HepG2 (cell line): ENCODE results near the gene CENPB. TPM values are rescaled to one million over a fixed set of nuclear protein-coding genes. Genes with fewer than 3 reads are reported as not detected.

Source experiments
- HOXA3 ChIP-seq: sonication (generic); formaldehyde crosslinking; IDR thresholded peaks from 2 replicates; pipeline ENCODE4 v1.5.0; 2020; ENCODE audit warnings: missing genetic modification reagents
- NFYC ChIP-seq: IDR thresholded peaks from 2 replicates; pipeline ENCODE4 v1.6.1; 2016; ENCODE audit warnings: missing genetic modification reagents, missing compliant biosample characterization
- ZBTB21 ChIP-seq: sonication (generic); formaldehyde crosslinking; IDR thresholded peaks from 2 replicates; pipeline ENCODE4 v1.4.0; 2020; ENCODE audit warnings: missing genetic modification reagents
- ZC3H13 ChIP-seq: sonication (generic); formaldehyde crosslinking; IDR thresholded peaks from 2 replicates; pipeline ENCODE4 v1.8.1; 2023; ENCODE audit warnings: mild to moderate bottlenecking, missing genetic modification reagents, moderate library complexity
- ZNF747 ChIP-seq: sonication (generic); formaldehyde crosslinking; IDR thresholded peaks from 2 replicates; pipeline ENCODE4 v1.8.1; 2023; ENCODE audit warnings: missing genetic modification reagents, mild to moderate bottlenecking, borderline replicate concordance
- ZSCAN20 ChIP-seq: sonication (generic); formaldehyde crosslinking; IDR thresholded peaks from 2 replicates; pipeline ENCODE4 v1.4.0; 2020; ENCODE audit warnings: missing genetic modification reagents, mild to moderate bottlenecking, borderline replicate concordance
- polyA plus RNA-seq, 8 experiments: library from polyadenylated mRNA; depleted of rRNA in 3 of 8; stranded (reverse) in 7 of 8; unstranded in 1 of 8; fragments of >200 nt; fragmentation: Illumina TruSeq in 4 of 8; extraction: Trizol in 4 of 8; gene quantifications; 2 replicates each; pipeline versions ENCODE4 v1.2.1 to v1.2.3, GENCODE V29; 2011 to 2016; ENCODE audit warnings: low read depth in 4 of 8, missing spikeins in 1 of 8, mixed read lengths in 1 of 8; ENCODE audit not compliant: insufficient read depth in 1 of 8
- total RNA-seq, 5 experiments: library from RNA; depleted of rRNA; stranded (reverse); fragments of >200 nt; fragmentation: Illumina TruSeq; extraction: Trizol; gene quantifications; 2 replicates each; pipeline ENCODE4 v1.2.3, GENCODE V29; 2016; ENCODE audit warnings: low read depth in 1 of 5
- TF ChIP-seq, protein P1 (sequence below): IDR thresholded peaks from 2 replicates; pipeline ENCODE4 v1.6.1; 2016
- TF ChIP-seq, protein P2 (sequence below): sonication (generic); formaldehyde crosslinking; IDR thresholded peaks from 2 replicates; pipeline ENCODE4 v1.4.0; 2020; ENCODE audit warnings: mild to moderate bottlenecking, low read depth, missing genetic modification reagents
- TF ChIP-seq, protein P3 (sequence below): sonication (generic); formaldehyde crosslinking; IDR thresholded peaks from 2 replicates; pipeline ENCODE4 v1.5.1; 2020; ENCODE audit warnings: mild to moderate bottlenecking, missing genetic modification reagents, borderline replicate concordance
- TF ChIP-seq, protein P4 (sequence below): sonication (generic); formaldehyde crosslinking; IDR thresholded peaks from 2 replicates; pipeline ENCODE4 v1.4.0; 2020; ENCODE audit warnings: missing genetic modification reagents
- TF ChIP-seq, protein P5 (sequence below): IDR thresholded peaks from 2 replicates; pipeline ENCODE4 v1.6.1; 2016; ENCODE audit warnings: mild to moderate bottlenecking, missing biosample characterization, missing genetic modification reagents
- TF ChIP-seq, protein P6 (sequence below): sonication (generic); formaldehyde crosslinking; IDR thresholded peaks from 2 replicates; pipeline ENCODE4 v1.8.1; 2022; ENCODE audit warnings: low read depth, mild to moderate bottlenecking, missing genetic modification reagents

Gene CENPB
- total and polyA plus RNA-seq, 2 of the 13 experiments (the other 11 are each of a cell fraction or from before 2014, with no cell fraction given) = 10.4 to 54.5 TPM

DNA sequence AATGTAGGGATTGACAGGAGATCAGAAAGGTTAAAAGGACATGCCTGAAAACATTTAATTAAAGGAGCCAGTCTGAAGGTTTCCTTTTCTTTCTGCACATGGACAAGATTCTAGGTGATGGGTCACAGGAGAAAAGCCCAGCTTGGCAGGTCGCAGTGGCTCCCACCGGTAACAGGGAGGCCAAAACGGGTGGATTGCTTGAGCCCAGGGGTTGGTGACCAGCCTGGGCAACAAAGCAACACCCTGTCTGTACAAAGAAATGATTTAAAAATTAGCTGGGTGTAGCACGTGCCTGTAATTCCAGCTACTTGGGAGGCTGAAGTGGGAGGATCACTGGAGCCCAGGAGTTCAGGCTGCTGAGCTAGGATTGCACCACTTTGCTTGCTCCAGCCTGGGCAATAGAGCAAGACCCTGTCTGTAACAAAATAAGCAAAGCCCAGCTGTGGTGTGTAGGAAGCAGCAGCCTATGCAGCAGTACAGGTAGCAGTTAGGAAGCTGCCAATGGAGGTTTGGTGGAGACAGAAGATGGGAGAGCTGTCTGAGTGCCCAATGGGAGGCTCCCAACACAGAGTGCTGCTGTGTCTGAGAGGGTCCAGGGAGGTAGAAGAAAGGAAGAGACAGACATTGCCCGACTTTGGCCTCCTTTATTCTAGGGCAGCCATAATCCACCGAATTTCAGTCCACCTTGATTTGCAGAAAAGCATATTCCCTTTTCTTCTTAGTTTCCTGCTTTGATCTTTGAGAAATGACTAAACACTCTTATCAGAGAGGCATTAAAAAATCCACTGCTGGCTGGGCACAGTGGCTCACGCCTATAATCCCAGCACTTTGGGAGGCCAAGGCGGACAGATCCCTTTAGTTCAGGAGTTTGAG lies 26.7 kb upstream of the CENPB start (continued):
- TF ChIP-seq, protein P1, sequence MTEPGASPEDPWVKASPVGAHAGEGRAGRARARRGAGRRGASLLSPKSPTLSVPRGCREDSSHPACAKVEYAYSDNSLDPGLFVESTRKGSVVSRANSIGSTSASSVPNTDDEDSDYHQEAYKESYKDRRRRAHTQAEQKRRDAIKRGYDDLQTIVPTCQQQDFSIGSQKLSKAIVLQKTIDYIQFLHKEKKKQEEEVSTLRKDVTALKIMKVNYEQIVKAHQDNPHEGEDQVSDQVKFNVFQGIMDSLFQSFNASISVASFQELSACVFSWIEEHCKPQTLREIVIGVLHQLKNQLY (CRISPR knock-in tag) = no peak
- TF ChIP-seq ZSCAN20 (CRISPR knock-in tag) (no peak), ZC3H13 (CRISPR knock-in tag) (no peak), ZNF747 (CRISPR knock-in tag) (no peak), ZBTB21 (no peak), NFYC (no peak), HOXA3 (CRISPR knock-in tag) (0 out of 2 replicates have a peak, but pooled peaks have one; percentile 18)
- TF ChIP-seq, protein P2, sequence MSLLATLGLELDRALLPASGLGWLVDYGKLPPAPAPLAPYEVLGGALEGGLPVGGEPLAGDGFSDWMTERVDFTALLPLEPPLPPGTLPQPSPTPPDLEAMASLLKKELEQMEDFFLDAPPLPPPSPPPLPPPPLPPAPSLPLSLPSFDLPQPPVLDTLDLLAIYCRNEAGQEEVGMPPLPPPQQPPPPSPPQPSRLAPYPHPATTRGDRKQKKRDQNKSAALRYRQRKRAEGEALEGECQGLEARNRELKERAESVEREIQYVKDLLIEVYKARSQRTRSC (CRISPR knock-in tag) = no peak
- TF ChIP-seq, protein P3, sequence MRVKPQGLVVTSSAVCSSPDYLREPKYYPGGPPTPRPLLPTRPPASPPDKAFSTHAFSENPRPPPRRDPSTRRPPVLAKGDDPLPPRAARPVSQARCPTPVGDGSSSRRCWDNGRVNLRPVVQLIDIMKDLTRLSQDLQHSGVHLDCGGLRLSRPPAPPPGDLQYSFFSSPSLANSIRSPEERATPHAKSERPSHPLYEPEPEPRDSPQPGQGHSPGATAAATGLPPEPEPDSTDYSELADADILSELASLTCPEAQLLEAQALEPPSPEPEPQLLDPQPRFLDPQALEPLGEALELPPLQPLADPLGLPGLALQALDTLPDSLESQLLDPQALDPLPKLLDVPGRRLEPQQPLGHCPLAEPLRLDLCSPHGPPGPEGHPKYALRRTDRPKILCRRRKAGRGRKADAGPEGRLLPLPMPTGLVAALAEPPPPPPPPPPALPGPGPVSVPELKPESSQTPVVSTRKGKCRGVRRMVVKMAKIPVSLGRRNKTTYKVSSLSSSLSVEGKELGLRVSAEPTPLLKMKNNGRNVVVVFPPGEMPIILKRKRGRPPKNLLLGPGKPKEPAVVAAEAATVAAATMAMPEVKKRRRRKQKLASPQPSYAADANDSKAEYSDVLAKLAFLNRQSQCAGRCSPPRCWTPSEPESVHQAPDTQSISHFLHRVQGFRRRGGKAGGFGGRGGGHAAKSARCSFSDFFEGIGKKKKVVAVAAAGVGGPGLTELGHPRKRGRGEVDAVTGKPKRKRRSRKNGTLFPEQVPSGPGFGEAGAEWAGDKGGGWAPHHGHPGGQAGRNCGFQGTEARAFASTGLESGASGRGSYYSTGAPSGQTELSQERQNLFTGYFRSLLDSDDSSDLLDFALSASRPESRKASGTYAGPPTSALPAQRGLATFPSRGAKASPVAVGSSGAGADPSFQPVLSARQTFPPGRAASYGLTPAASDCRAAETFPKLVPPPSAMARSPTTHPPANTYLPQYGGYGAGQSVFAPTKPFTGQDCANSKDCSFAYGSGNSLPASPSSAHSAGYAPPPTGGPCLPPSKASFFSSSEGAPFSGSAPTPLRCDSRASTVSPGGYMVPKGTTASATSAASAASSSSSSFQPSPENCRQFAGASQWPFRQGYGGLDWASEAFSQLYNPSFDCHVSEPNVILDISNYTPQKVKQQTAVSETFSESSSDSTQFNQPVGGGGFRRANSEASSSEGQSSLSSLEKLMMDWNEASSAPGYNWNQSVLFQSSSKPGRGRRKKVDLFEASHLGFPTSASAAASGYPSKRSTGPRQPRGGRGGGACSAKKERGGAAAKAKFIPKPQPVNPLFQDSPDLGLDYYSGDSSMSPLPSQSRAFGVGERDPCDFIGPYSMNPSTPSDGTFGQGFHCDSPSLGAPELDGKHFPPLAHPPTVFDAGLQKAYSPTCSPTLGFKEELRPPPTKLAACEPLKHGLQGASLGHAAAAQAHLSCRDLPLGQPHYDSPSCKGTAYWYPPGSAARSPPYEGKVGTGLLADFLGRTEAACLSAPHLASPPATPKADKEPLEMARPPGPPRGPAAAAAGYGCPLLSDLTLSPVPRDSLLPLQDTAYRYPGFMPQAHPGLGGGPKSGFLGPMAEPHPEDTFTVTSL (CRISPR knock-in tag) = no peak
- TF ChIP-seq, protein P4, sequence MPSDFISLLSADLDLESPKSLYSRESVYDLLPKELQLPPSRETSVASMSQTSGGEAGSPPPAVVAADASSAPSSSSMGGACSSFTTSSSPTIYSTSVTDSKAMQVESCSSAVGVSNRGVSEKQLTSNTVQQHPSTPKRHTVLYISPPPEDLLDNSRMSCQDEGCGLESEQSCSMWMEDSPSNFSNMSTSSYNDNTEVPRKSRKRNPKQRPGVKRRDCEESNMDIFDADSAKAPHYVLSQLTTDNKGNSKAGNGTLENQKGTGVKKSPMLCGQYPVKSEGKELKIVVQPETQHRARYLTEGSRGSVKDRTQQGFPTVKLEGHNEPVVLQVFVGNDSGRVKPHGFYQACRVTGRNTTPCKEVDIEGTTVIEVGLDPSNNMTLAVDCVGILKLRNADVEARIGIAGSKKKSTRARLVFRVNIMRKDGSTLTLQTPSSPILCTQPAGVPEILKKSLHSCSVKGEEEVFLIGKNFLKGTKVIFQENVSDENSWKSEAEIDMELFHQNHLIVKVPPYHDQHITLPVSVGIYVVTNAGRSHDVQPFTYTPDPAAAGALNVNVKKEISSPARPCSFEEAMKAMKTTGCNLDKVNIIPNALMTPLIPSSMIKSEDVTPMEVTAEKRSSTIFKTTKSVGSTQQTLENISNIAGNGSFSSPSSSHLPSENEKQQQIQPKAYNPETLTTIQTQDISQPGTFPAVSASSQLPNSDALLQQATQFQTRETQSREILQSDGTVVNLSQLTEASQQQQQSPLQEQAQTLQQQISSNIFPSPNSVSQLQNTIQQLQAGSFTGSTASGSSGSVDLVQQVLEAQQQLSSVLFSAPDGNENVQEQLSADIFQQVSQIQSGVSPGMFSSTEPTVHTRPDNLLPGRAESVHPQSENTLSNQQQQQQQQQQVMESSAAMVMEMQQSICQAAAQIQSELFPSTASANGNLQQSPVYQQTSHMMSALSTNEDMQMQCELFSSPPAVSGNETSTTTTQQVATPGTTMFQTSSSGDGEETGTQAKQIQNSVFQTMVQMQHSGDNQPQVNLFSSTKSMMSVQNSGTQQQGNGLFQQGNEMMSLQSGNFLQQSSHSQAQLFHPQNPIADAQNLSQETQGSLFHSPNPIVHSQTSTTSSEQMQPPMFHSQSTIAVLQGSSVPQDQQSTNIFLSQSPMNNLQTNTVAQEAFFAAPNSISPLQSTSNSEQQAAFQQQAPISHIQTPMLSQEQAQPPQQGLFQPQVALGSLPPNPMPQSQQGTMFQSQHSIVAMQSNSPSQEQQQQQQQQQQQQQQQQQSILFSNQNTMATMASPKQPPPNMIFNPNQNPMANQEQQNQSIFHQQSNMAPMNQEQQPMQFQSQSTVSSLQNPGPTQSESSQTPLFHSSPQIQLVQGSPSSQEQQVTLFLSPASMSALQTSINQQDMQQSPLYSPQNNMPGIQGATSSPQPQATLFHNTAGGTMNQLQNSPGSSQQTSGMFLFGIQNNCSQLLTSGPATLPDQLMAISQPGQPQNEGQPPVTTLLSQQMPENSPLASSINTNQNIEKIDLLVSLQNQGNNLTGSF (CRISPR knock-in tag) = no peak
- TF ChIP-seq, protein P5, sequence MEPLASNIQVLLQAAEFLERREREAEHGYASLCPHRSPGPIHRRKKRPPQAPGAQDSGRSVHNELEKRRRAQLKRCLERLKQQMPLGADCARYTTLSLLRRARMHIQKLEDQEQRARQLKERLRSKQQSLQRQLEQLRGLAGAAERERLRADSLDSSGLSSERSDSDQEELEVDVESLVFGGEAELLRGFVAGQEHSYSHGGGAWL (CRISPR knock-in tag) = no peak
- TF ChIP-seq, protein P6, sequence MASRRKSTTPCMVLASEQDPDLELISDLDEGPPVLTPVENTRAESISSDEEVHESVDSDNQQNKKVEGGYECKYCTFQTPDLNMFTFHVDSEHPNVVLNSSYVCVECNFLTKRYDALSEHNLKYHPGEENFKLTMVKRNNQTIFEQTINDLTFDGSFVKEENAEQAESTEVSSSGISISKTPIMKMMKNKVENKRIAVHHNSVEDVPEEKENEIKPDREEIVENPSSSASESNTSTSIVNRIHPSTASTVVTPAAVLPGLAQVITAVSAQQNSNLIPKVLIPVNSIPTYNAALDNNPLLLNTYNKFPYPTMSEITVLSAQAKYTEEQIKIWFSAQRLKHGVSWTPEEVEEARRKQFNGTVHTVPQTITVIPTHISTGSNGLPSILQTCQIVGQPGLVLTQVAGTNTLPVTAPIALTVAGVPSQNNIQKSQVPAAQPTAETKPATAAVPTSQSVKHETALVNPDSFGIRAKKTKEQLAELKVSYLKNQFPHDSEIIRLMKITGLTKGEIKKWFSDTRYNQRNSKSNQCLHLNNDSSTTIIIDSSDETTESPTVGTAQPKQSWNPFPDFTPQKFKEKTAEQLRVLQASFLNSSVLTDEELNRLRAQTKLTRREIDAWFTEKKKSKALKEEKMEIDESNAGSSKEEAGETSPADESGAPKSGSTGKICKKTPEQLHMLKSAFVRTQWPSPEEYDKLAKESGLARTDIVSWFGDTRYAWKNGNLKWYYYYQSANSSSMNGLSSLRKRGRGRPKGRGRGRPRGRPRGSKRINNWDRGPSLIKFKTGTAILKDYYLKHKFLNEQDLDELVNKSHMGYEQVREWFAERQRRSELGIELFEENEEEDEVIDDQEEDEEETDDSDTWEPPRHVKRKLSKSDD = no peak
